Activated CD8-positive, alpha-beta memory T cell treated with anti-CD3 and anti-CD28 coated beads for 24 hours (primary cell): Measurements from ENCODE around the gene MAN1B1.
A peak's percentile ranks its signal among the peaks of the same experiment; 100 is the strongest.
"Not testable (repeated sequence)": the region's sequence is repeated elsewhere in the genome, so short reads cannot be mapped to it uniquely, and the experiment has no call there.

ENCODE experiments used
- DNase-seq: peaks from one replicate; pipeline ENCODE4 v3.0.0-alpha.2; 2020

MAN1B1 gene

GRCh38 chr9:137112564-137113384 lies 26.0 kb downstream of the MAN1B1 start:
- no peak for DNase-seq

GRCh38 chr9:137113385-137114159 lies 26.8 kb downstream of the MAN1B1 start:
- no peak for DNase-seq

GRCh38 chr9:137114220-137114612 lies 27.4 kb downstream of the MAN1B1 start:
- no peak for DNase-seq

DNA sequence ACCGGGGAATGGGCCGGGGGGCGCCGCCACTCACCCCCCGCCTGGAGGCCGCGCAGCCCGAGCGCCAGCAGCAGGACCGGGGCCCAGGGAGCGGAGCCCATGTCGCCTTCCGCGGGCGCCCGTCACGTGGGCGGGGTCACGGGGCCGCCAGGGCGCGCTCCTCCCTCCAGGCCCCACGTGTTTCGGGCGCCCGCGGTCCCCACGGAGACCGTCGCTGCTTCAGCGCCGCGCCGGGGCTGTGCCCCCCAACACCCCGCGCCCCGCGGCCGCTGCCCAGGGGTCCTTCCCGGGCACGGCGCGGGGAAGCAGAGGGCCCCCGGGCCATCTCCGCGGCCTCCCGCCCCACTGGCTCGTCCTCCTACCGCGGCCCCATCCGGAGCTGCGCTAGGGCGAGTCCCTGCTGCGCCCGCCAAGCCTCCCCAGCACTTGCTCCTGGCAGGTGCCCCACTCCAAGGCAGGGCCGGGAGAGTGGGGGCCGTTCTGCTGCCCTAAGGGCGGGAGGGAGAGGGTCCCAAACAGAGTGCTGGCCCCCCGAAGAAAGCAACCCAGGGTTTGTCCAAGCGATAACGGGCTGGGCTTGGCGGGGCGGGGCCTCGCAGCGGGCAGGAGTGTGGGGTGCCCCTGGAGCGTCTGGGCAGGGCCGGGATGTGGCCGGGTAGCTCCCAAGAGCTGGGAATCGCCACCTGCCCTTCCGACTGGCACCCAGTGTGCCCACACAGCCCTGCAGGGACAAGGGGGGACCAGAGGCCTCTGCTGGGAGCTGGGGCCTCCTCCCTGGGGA lies 28.0 kb downstream of the MAN1B1 start, which contains the start of gene DPP7:
Gene DPP7, minus strand, starts transcription at position 121 of the 781 bp plus-strand sequence. Its CDS starts 20 bp downstream, at position 101.
- DNase-seq = peak; percentile 91

- DNase-seq = no peak
Observed at GRCh38 chr9:137115394-137116026, 28.7 kb downstream of the MAN1B1 start.

- no peak for DNase-seq
Observed at GRCh38 chr9:137116027-137116507, 29.3 kb downstream of the MAN1B1 start.

DNA sequence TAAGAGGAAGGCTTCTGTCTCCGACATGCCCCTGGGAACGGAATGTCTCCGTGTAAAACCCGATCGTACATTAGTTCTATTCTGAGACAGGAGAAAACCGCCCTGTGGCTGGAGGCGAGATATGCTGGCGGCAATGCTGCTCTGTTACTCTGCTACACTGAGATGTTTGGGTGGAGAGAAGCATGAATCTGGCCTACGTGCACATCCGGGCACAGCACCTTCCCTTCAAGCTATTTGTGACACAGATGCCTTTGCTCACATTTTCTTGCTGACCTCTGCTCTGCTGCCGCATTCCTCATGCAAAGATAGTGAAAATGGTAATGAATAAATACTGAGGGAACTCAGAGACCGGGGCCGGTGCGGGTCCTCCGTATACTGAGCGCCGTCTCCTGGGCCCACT lies 29.9 kb downstream of the MAN1B1 start:
- DNase-seq = no peak

- no peak for DNase-seq
Observed at GRCh38 chr9:137117269-137117731, 30.5 kb downstream of the MAN1B1 start.

DNA sequence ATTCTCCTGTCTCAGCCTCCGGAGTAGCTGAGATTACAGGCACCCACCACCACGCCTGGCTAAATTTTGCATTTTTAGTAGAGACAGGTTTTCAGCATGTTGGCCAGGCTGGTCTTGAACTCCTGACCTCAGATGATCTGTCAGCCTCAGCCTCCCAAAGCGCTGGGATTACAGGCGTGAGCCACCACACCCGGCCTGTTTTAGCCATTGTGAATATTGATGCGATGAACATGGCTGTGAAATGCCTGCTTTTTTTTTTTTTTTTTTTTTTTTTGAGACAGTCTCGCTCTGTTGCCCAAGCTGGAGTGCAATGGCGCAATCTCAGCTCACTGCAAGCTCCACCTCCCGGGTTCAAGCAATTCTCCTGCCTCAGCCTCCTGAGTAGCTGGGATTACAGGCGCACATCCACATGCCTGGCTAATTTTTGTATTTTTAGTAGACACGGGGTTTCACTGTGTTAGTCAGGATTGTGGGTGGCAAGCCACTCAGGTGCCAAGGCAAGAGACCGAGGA lies 31.4 kb downstream of the MAN1B1 start:
- DNase-seq = not testable (repeated sequence)

- not testable (repeated sequence) for DNase-seq
Observed at GRCh38 chr9:137121927-137122795, 35.4 kb downstream of the MAN1B1 start.

GRCh38 chr9:137122796-137123467 lies 36.1 kb downstream of the MAN1B1 start:
- DNase-seq = not testable (repeated sequence)

- no peak for DNase-seq
Observed at GRCh38 chr9:137123468-137123837, 36.7 kb downstream of the MAN1B1 start.

DNA sequence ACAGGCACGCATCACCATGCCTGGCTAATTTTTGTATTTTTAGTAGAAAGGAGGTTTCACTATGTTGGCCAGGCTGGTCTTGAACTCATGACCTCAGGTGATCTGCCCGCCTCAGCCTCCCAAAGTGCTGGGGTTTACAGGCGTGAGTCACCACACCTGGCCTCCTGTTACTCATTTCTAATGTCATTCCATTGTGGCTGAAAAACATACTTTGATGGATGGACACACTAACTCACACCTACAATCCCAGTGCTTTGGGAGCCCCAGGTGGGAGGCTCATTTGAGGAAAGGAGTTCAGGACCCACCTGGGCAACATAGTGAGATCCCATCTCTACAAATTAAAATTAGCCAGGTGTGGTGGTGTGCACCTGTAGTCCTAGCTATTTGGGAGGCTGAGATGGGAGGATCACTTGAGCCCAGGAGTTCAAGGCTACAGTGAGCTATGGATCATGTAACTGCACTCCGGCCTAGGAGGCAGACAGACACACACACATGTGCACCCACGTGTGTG lies 37.2 kb downstream of the MAN1B1 start:
- not testable (repeated sequence) for DNase-seq

DNA sequence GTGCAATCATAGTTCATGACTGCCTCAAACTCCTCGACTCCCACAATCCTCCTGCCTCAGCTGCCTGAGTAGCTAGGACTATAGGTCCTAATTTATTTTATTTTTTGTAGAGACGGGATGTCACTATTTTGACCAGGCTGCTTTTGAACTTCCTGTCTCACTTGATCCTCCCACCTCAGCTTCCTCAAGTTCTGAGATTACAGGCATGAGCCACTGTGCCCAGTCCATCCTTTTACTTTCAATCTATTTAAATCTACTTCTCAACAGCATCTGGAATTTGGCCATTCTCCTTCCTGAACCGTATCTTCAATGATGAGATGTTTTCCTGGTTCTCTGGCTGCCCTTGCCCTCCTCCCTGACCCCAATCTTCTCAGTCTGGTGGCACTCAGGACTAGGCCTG lies 40.0 kb downstream of the MAN1B1 start:
- no peak for DNase-seq

GRCh38 chr9:137127301-137128157 lies 40.7 kb downstream of the MAN1B1 start:
- no peak for DNase-seq

DNA sequence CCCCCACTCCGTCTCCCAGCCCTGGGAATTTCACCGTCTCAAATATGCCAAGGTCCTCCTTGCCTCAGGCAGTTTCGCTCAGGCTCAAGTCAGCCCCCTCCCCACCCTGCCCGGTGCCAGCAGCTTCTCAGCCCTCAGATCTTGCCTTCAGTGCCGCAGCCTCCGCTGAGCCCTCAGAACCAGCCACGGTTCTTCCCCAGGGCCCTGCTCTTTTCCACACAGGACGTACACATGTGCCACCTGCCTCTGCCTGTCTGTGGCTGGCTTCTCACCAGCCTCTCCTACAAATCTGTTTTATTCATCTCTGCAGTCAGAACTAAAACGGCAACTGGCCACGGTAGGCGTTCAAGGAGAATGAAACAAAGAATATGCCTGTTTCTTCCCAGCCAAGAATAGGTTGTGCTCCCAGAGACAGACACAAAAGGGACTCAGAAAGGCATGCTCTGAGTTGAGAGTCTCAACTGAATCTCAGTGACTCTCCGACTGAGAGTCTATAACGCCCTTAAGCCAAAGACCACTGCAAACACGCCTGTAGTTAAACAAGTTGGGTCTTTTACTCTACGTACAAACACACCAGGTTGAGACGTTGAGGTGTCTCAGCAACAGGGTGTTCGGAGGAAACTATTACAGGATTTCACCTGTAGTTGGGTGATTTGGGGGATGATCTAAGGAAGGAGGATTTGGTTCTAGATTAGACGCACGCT lies 41.5 kb downstream of the MAN1B1 start:
- no peak for DNase-seq

GRCh38 chr9:137128862-137129455 lies 42.2 kb downstream of the MAN1B1 start:
- DNase-seq = peak; percentile 70
